Right renal pelvis (tissue), 4 donors: ENCODE measurements around the gene ARHGAP35. TPM values are rescaled to one million over a fixed set of nuclear protein-coding genes. Genes with fewer than 3 reads are reported as not detected.
"Not testable (repeated sequence)": the region's sequence is repeated elsewhere in the genome, so short reads cannot be mapped to it uniquely, and the experiment has no call there.

ENCODE experiments used
- DNase-seq, 4 donors: peaks; one replicate each; pipeline ENCODE4 v3.0.0-alpha.2; 2013; ENCODE audit warnings: low read depth in 4 of 4, low spot score in 3 of 4, missing footprints in 1 of 4
- polyA plus RNA-seq, 4 donors: library from polyadenylated mRNA; unstranded; fragments of 120-200 nt; gene quantifications; one replicate each; pipeline ENCODE4 v1.2.1, GENCODE V29; 2013; ENCODE audit not compliant: insufficient read length in 4 of 4

The ARHGAP35 gene
- 10 to 100 TPM; 48.4 to 54.5 (median 48.7) TPM for polyA plus RNA-seq

DNA sequence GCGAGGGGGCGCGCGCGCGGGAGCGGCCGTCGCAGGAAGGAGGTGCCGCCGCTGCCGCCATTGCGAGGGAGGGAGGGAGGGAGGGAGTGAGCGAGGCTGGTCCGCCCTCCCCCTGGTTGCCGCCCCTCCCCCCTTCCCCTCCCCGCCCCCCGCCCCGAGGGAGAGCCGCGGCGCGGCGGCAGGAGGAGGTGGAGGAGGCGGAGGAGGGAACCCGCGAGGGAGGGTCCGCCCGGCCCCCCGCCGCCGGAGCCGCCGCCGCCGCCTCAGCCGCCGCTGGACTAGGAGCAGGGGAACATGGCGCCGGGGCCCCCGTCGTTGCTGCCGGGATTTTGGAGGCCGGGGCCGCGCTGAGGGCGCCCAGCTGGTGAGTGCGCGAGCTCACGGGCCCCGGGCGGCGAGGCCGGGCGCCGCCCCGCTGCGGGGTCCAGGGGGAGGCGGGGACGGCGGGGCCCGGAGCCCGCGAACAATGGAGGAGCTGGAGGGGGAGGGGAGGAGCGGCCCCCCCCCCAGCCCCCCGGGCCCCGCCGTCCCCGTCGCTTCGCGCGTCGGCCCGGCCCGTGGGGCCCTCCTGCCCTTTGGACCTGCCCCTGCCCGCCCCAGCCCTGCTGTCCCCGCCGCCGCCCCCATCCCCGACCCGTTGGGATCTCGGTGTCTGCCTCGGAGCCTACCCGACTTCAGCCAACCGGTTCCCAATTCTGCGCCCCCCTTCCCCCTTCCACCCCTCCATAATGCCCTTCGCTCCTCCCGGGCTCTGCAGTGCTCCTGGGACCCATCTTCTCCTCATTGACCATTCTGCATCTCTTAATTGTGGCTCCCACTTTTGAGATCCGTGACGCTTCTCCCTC lies at the start of gene ARHGAP35:
Gene ARHGAP35, plus strand, starts transcription at position 152 of the 845 bp plus-strand sequence. CDS start 57,679 bp downstream, outside the sequence.
- DNase-seq: no peak

DNA sequence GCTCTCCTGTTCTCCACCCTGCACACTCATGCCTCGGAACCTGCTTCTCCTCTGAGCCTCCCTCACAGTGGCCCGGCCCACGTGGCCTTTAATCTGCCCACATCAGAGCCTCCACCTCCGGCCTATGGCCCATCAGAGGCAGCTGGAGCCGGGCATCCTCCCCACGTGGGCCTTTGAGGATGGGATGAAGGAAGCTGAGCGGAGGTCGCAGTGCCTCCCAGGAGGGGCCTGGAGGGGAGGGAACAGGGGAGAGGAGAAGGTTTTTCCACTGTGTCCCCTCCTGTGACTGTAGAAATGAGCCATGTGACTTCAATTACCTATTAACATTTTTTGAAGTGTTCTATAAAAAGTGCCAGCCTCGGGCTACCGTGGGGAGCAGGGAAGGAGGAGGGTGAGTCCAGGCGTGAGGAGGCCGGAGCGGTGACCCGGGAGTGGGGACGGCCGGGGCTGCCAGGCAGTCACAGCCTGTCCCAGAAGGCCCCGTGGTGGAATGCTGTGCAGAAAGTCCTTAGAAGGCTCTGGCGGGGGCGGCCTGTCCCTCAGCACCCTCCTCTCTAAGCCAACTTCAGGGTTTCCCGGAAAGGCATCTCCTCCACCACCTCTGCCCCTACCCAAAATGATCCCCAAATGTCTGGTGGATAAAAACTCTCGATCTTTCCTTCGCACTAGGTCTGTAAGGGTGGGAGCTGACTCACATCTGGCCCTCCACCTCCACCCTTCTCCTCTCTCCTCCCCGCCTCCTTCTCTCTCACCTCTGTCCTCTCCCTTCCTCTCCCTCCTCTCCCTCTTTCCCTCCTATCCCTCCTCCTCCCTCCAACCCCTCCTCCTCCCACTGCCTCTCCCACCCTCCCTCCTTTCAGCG lies 47.6 kb upstream of the ARHGAP35 start:
- no peak for DNase-seq

GRCh38 chr19:46813839-46814358 lies 46.9 kb upstream of the ARHGAP35 start:
- peak in 2 of 4 donors; percentile 34 to 69 for DNase-seq

GRCh38 chr19:46815833-46816627 lies 44.8 kb upstream of the ARHGAP35 start:
- DNase-seq: no peak

GRCh38 chr19:46818812-46819211 lies 42.0 kb upstream of the ARHGAP35 start:
- DNase-seq: no peak

DNA sequence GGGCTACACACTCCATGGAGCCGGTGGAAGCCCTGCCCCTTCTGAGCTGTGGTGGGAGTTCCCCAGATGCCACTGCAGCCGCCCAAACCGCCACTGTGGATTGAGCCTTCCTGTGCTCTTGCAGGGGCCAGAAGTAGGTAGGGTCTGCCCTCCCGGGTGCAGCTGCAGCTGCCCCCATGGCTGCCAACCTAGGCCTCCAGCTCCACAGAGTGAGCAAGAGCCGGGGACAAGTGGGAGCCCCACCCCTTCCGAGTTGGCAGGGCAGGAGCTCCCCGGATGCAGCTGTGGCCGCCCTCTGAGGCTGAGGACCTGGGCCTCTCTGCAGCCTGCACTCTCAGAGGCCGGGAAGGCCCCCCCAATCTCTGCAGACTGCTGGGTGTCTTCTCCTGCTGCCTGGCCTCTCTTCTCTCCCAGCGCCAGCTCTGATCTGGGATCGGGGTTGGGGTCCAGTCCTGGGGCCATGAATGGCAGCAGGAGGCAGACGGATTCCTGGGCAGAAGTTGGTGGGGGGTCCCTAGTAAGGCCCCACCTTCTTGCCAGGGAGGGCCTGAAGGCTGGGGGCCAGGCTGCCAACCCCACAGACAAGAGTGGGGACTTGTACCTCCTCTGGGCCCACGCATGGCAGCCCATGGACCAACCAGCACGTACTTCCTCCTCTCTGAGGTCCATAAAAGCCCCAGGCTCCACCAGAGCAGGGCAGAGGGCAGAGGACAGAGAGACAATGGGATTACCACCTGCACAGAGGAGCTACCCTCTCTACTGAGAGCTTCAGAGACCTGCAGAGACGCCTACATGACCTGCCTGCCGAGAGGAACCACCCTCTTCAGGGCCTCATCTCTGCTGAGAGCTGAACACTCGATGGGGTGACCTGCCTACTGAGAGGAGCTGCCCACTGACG lies 39.0 kb upstream of the ARHGAP35 start:
- DNase-seq: no peak

- not testable (repeated sequence) for DNase-seq
These were observed 38.4 kb upstream of the ARHGAP35 start for GRCh38 chr19:46822410-46822787.

DNA sequence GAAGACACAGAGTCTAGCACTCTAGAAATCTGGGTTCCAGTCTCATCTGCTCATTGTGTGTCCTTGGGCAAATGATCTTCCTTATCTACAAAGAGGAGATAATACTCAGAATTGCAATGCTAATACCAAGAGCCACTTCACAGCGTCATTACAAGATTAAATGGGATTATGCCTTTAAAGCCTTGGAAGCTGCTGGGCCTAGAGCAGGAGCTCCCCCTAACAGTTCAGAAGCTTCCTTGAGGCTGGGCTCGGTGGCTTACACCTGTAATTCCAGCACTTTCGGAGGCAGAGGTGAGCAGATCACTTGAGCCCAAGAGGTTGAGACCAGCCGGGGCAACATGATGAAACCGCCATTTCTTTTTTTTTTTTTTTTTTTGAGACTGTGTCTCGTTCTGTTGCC lies 37.7 kb upstream of the ARHGAP35 start:
- DNase-seq: no peak

DNA sequence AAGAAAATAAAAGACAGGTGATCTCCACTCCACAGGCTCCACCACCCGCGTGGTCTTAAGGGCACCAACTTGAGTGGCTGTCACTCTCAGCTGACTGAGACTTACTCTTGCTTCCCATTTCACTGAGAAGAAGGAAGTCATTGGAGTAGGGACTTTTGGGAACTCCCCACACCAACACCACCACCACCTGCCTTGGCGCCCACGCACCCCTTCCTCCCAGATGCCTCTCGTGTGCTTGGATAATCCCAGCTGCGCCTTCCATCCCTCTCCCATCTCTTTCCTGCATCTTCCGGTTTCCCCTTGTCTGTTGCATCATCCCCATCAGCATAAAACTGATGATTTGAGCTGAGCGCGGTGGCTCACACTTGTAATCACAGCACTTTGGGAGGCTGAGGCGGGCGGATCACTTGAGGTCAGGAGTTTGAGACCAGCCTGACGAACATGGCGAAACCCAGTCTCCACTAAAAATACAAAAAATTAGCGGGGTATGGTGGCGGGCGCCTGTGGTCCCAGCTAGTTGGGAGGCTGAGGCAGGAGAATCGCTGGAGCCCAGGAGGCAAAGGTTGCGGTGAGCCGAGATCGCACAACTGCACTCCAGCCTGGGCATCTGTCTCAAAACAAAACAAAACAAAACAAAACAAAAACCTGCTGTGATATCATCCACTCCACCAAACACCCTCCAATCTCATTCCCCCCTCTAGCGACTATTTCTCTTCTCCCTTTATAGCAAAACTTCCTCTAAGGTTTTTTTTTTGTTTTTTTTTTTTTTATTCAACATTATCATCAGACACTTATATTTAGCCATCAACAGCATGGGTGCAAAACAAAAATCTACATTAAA lies 35.7 kb upstream of the ARHGAP35 start:
- DNase-seq: no peak

- DNase-seq: no peak
These were observed 35.1 kb upstream of the ARHGAP35 start for GRCh38 chr19:46825731-46826055.

- DNase-seq: no peak
These were observed 32.3 kb upstream of the ARHGAP35 start for GRCh38 chr19:46828484-46828883.

DNA sequence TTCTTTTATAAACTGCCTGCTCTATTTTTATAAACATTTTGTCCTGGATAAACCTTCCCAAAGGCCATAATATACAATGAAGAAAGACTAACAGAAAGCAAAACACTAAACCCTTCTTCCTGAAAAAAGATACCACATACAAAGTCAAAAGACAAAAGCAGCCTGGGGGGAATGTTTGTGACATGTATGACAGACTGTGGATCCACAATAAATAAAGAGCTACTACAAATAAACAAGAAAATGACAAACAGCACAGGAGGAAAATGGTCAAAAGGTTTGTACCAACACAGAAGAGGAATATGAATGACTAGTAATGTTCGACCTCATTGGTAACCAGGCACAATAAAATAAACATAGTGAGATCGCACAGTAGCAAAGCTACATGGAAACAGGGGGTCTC lies 29.9 kb upstream of the ARHGAP35 start:
- no peak for DNase-seq

DNA sequence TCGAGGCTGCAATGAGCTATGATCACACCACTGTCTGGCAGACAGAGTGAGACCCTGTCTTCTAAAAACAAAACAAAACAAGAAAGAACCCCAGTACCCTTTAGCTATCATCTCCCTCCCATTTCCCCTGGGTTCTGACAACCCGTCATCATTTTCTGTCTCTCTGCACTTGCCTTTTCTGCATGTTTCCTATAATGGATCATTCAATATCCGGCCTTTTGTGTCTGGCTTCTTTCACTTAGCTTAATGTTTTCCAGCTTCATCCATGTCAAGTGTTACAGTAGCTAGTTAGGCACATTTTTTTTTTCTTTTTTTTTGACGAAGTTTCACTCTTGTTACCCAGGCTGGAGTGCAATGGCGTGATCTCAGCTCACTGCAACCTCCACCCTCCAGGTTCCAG lies 26.7 kb upstream of the ARHGAP35 start:
- DNase-seq: no peak

DNA sequence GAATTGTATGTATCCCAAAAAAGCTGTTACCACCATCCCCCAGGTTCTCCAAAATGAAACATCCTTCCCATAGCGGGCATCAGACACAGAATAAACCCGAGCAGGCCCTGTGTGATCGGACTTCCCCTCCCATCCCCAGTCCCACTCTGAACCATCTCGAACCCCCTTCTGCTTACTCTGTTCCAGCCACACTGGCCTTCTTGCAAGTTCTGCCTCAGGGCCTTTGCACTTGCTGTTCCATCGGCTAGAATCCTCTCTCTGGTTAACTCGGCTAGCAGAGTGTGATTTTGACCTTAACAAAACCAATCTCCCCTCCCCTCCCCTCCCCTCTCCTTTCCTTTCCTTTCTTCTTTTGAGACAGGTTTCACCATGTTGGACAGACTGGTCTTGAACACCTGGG lies 25.8 kb upstream of the ARHGAP35 start:
- DNase-seq: no peak

- no peak for DNase-seq
These were observed 22.6 kb upstream of the ARHGAP35 start for GRCh38 chr19:46838160-46838559.

- no peak for DNase-seq
These were observed 20.9 kb upstream of the ARHGAP35 start for GRCh38 chr19:46839752-46840497.

DNA sequence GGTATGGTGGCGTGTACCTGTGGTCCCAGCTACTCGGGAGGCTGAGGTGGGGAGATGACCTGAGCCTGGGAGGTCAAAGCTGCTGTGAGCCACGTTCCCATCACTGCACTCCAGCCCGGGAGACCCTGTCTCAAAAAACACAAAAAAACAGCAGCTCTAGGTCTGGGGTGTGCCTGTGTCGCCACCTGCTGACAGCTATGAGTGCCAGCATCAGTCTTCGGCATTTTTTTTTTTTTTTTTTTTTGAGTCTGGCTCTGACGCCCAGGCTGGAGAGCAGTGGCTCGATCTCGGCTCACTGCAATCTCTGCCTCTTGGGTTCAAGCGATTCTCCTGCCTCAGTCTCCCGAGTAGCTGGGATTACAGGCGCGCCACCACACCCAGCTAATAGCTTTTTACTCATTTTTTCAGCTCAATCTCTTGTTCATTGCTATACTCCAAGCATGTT lies 20.3 kb upstream of the ARHGAP35 start:
- peak in 1 of 4 donors; percentile 61 for DNase-seq
